ENCODE data around the gene ATAD3C.
"Not testable (repeated sequence)": the region's sequence is repeated elsewhere in the genome, so short reads cannot be mapped to it uniquely, and the experiment has no call there.

ATAD3C gene

DNA sequence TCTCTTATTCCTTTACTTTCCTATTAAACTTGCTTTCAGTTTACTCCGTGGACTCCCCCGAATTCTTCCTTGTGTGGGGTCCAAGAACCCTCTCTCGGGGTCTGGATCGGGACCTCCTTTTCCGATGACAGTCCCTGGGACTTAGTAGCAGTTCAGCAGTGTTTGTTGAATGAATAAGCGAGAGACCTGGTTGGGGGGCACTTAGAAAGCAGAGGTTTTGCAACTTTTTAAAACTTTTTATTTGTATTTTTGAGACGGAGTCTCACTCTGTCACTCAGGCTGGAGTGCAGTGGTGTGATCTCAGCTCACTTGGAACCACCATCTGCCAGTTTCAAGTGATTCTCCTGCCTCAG, 26.3 kb upstream of the ATAD3C start:
- DNase-seq: no peak
- Mint-ChIP-seq H3K27me3 (peaks cover 77% of the 10 kb centered on the region), H3K9me3 (no peaks in the 10 kb centered on the region), H3K4me3 (no peak overlapping the region), H3K27ac (no peak overlapping the region), H3K36me3 (no peaks in the 10 kb centered on the region), H3K4me1 (peaks cover 10% of the 10 kb centered on the region)
- CTCF ChIA-PET: no interaction called here

GRCh38 chr1:1424707-1425106, 24.8 kb upstream of the ATAD3C start:
- H3K4me1 Mint-ChIP-seq: peaks cover 8% of the 10 kb centered on the region
- no peak overlapping the region for H3K27ac Mint-ChIP-seq
- no peak for DNase-seq
- H3K9me3 Mint-ChIP-seq: no peaks in the 10 kb centered on the region
- H3K4me3 Mint-ChIP-seq: no peak overlapping the region
- peaks cover 78% of the 10 kb centered on the region for H3K27me3 Mint-ChIP-seq
- CTCF ChIA-PET: no interaction called here
- no peaks in the 10 kb centered on the region for H3K36me3 Mint-ChIP-seq

- Mint-ChIP-seq H3K4me3 (no peak overlapping the region), H3K27me3 (peaks cover 83% of the 10 kb centered on the region), H3K4me1 (peaks cover 8% of the 10 kb centered on the region), H3K27ac (no peak overlapping the region), H3K36me3 (no peaks in the 10 kb centered on the region), H3K9me3 (no peaks in the 10 kb centered on the region)
- no peak for DNase-seq
- CTCF ChIA-PET: interaction anchor here (1.2 kb wide), 1 partner anchor 15 kb away, joined by 4 read pairs; no protein-coding TSS in a partner anchor
These were observed 24.1 kb upstream of the ATAD3C start for GRCh38 chr1:1425426-1425752.

DNA sequence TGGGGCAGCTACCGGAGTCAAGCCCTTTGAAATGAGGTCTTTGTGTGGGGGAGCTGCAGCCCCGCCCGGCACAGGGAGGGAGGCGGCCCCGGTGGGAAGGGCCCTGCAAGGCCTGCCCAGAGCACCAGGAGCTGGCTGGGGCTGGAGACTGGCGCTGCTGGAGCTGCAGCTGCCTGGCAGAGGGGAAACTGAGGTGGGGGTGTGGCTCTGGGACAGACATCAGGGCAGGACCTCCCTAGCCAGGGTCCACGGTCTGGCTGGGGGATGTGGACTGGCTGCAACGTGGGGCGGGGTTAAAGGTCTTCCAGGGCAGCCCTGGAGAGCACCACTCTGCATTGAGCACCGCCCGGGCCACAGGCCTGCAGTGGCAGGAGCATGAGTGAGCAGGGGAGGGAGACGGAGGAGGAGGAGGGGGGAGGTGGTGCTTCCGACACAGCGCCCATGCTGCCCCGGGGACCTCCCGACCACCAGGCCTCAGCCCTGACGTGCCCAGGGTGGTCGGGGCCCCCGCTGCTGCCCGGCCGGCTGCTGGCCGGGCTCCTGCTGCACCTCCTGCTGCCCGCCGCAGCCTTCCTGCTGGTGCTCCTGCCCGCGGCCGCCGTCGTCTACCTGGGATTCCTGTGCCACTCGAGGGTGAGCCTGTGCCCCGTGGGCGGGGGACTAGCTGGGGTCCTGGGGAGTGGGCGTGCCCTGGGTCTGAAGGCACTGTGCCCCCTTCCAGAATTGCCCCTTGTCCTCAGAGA, 23.6 kb upstream of the ATAD3C start:
- peaks cover 82% of the 10 kb centered on the region for H3K27me3 Mint-ChIP-seq
- H3K36me3 Mint-ChIP-seq: no peaks in the 10 kb centered on the region
- no peak for DNase-seq
- CTCF ChIA-PET: interaction anchor here (1.2 kb wide), 1 partner anchor 14 kb away, joined by 4 read pairs; no protein-coding TSS in a partner anchor
- H3K4me3 Mint-ChIP-seq: no peak overlapping the region
- H3K27ac Mint-ChIP-seq: no peak overlapping the region
- peaks cover 8% of the 10 kb centered on the region for H3K4me1 Mint-ChIP-seq
- H3K9me3 Mint-ChIP-seq: no peaks in the 10 kb centered on the region

DNA sequence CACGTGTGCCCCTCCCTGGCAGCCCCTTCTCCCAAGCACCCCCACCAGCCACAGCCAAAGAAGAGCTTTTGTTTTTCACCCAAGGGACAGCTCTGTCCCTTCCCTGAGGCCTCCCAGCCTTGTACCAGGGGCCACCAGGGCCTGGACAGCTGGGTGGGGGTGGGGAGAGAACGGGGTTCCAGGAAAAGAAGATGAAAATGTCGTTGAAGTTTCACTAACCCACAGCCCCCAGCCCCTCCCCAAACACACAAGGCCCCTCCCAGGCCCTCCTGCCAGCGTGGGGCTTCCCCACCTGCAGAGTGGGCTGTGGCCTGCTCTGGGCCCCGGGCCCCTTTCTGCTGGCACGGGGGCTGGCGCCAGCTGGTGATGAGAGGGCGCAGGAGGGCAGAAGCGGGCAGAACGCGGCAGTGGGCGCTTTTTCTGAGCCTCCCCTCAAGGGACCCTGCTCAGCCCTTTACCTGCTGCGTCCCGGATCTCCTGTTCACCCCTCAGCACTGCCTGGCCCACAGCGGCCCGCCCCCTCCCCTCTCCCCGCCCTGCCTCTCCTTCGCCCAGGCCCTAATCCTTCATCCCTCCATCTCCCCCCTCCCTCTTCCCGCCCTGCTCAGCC, 22.9 kb upstream of the ATAD3C start:
- Mint-ChIP-seq H3K36me3 (no peaks in the 10 kb centered on the region), H3K9me3 (no peaks in the 10 kb centered on the region), H3K27me3 (peaks cover 79% of the 10 kb centered on the region), H3K27ac (no peak overlapping the region), H3K4me3 (no peak overlapping the region), H3K4me1 (peaks cover 8% of the 10 kb centered on the region)
- CTCF ChIA-PET: interaction anchor here (1.2 kb wide), 1 partner anchor 14 kb away, joined by 4 read pairs; no protein-coding TSS in a partner anchor
- no peak for DNase-seq

DNA sequence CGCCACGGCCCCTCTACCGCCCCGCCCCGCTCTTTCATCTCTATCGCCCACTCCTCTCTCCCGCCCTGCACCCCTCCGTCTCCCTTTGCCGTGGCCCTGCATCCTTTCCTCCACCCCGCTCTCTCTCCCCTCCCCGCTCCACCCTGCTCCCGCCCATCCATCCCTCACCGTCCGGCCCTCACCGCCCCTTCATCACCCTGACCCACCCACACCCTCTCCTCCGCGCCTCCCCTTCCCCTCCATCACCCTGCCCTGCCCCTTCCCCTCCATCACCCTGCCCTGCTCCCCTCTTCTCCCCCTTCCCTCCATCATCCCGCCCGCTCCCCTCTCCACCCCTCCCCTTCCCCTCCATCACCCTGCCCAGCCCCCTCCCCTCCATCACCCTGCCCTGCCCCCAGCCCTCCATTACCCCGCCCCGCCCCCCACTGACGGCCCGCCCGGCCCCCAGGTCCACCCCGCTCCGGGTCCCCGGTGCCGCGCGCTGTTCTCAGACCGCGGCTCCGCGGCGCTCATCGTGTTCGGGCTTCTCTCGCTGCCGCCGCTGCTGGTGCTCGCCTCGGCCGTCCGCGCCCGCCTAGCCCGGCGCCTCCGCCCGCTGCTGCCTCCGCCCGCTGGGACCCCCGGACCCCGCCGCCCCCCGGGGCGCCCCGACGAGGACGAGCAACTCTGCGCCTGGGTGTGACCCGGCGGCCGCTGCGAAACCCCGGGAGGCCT, 22.2 kb upstream of the ATAD3C start:
- DNase-seq: no peak
- no peaks in the 10 kb centered on the region for H3K36me3 Mint-ChIP-seq
- peaks cover 79% of the 10 kb centered on the region for H3K27me3 Mint-ChIP-seq
- CTCF ChIA-PET: no interaction called here
- H3K27ac Mint-ChIP-seq: no peak overlapping the region
- H3K4me3 Mint-ChIP-seq: no peak overlapping the region
- H3K9me3 Mint-ChIP-seq: no peaks in the 10 kb centered on the region
- peaks cover 8% of the 10 kb centered on the region for H3K4me1 Mint-ChIP-seq

GRCh38 chr1:1427820-1428148, 21.7 kb upstream of the ATAD3C start:
- Mint-ChIP-seq H3K27ac (no peak overlapping the region), H3K27me3 (peaks cover 79% of the 10 kb centered on the region), H3K4me3 (no peak overlapping the region), H3K36me3 (no peaks in the 10 kb centered on the region), H3K4me1 (peaks cover 6% of the 10 kb centered on the region), H3K9me3 (no peaks in the 10 kb centered on the region)
- no peak for DNase-seq
- CTCF ChIA-PET: interaction anchor here (1.5 kb wide), 1 partner anchor 13 kb away, joined by 6 read pairs; no protein-coding TSS in a partner anchor

DNA sequence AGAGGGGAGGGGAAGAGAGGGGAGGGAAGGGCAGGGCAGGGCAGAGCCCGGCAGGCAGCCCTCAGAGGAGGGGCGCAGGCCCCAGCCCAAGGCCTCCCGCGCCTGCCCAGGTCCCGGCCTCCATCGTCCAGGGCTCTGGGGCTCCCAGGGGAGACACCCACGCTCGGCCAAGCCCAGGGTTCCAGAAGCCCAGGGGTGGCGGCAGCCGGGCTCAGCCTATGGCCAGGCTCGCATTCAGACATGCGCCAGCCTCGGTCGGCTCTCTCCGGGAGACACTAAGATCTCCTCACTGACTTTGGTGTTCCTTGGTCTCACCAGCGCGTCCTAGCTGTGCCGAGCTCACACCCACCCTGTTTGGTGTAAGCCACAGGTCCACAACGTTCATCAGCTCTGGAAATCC, 21.3 kb upstream of the ATAD3C start:
- peaks cover 79% of the 10 kb centered on the region for H3K27me3 Mint-ChIP-seq
- H3K36me3 Mint-ChIP-seq: no peaks in the 10 kb centered on the region
- no peak overlapping the region for H3K4me3 Mint-ChIP-seq
- H3K9me3 Mint-ChIP-seq: no peaks in the 10 kb centered on the region
- peaks cover 4% of the 10 kb centered on the region for H3K4me1 Mint-ChIP-seq
- DNase-seq: no peak
- H3K27ac Mint-ChIP-seq: no peak overlapping the region
- CTCF ChIA-PET: interaction anchor here (1.5 kb wide), 1 partner anchor 13 kb away, joined by 6 read pairs; no protein-coding TSS in a partner anchor

DNA sequence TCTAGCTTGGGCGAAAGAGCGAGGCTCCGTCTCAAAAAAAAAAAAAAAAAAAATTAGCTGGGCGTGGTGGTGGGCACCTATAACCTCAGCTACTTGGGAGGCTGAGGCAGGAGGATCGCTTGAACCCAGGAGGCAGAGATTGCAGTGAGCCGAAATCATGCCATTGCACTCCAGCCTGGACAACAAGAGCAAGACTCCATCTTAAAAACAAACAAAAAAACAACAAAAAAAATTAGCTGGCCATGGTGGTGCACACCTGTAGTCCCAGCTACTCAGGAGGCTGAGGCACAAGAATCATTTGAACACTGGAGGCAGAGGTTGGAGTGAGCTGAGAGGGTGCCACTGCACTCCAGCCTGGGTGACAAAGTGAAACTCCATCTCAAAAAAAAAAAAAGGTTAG, 20.5 kb upstream of the ATAD3C start:
- not testable (repeated sequence) for H3K4me3 Mint-ChIP-seq, H3K4me1 Mint-ChIP-seq, H3K27ac Mint-ChIP-seq, DNase-seq, H3K36me3 Mint-ChIP-seq, H3K9me3 Mint-ChIP-seq
- H3K27me3 Mint-ChIP-seq: peaks cover 85% of the 10 kb centered on the region
- CTCF ChIA-PET: interaction anchor here (1.5 kb wide), 1 partner anchor 12 kb away, joined by 6 read pairs; no protein-coding TSS in a partner anchor

- H3K27ac Mint-ChIP-seq: no peak overlapping the region
- CTCF ChIA-PET: no interaction called here
- H3K9me3 Mint-ChIP-seq: no peaks in the 10 kb centered on the region
- DNase-seq: no peak
- peaks cover 86% of the 10 kb centered on the region for H3K27me3 Mint-ChIP-seq
- H3K4me1 Mint-ChIP-seq: peaks cover 4% of the 10 kb centered on the region
- H3K4me3 Mint-ChIP-seq: no peak overlapping the region
- no peaks in the 10 kb centered on the region for H3K36me3 Mint-ChIP-seq
These were observed 19.8 kb upstream of the ATAD3C start for GRCh38 chr1:1429671-1430073.

- Mint-ChIP-seq H3K4me1 (peaks cover 9% of the 10 kb centered on the region), H3K27ac (no peak overlapping the region), H3K36me3 (no peaks in the 10 kb centered on the region), H3K9me3 (no peaks in the 10 kb centered on the region), H3K4me3 (no peak overlapping the region), H3K27me3 (peaks cover 86% of the 10 kb centered on the region)
- no peak for DNase-seq
- CTCF ChIA-PET: interaction anchor here (1.1 to 2.1 kb wide), 2 partner anchors 11 to 12 kb away, joined by 3 to 9 read pairs; no protein-coding TSS in a partner anchor
These were observed 19.1 kb upstream of the ATAD3C start for GRCh38 chr1:1430114-1430982.

DNA sequence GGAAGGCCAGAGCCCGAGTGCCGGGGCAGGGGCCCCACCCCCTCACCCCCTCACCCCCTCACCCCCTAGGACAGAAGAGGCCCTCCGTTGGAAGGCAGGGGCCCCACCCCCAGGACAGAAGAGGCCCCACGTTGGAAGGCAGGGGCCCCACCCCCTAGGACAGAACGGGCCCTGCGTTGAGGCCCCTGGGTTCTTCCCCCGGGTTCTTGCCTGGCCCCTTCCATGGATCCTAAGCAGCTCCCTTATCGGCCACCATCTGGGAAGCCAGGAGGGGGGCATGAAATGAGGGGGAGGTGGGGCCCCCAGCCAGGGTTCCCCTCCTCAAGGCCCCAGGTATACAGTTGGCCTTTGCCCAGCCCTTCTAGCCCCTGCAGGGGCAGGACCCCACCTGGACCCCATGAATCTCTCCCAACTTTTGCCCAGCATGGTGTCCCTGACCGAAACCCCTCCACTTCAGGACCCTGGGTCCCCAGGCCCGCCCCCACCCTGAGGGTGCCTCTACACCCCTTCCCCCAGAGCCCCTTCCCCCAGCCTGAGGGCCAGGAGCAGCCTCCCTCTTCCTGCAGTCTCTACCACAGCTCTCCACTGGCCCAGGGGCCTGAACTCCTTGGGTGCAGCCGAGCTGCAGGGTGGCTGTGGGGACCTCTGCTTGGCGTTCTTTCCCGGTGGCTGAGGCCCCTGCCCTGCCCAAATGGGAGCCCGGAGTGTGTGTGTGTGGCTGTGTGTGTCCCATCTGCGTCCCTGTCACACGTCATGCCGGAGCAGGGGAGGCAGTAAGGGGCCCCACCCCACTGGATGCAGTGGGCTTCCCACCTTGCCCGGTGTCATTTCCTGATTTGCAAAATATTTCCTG, 18.3 kb upstream of the ATAD3C start:
- no peak for DNase-seq
- no peaks in the 10 kb centered on the region for H3K36me3 Mint-ChIP-seq
- CTCF ChIA-PET: interaction anchor here (1.1 to 2.1 kb wide), 2 partner anchors 10 to 13 kb away, joined by 3 to 9 read pairs; no protein-coding TSS in a partner anchor
- peaks cover 83% of the 10 kb centered on the region for H3K27me3 Mint-ChIP-seq
- H3K4me1 Mint-ChIP-seq: peaks cover 10% of the 10 kb centered on the region
- no peak overlapping the region for H3K27ac Mint-ChIP-seq
- no peak overlapping the region for H3K4me3 Mint-ChIP-seq
- no peaks in the 10 kb centered on the region for H3K9me3 Mint-ChIP-seq

DNA sequence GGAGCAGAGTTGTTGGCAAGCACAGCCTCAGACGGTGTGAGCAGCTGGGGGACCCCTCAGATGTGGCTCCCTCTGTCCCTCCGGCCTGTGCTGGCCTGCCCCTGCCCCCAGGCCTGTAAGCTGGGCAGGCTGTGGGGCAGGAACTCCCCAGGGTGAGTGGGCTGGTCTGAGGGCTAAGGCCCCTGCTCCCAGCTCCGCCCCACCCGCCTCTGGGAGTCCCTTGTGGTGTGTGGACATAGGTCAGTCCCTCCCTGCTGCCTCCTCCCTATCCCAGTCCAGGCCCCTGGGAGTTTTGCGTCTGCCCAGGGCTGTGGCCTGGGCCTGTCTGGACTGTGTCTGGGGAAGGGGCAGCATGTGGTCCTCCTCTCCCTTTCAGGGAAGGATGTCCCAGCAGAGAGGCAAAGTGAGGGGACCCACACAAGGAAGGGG, 17.6 kb upstream of the ATAD3C start:
- no peak for DNase-seq
- no peaks in the 10 kb centered on the region for H3K36me3 Mint-ChIP-seq
- no peaks in the 10 kb centered on the region for H3K9me3 Mint-ChIP-seq
- H3K27ac Mint-ChIP-seq: no peak overlapping the region
- peaks cover 12% of the 10 kb centered on the region for H3K4me1 Mint-ChIP-seq
- H3K27me3 Mint-ChIP-seq: peaks cover 83% of the 10 kb centered on the region
- no peak overlapping the region for H3K4me3 Mint-ChIP-seq
- CTCF ChIA-PET: interaction anchor here (2.1 kb wide), 1 partner anchor 9 kb away, joined by 9 read pairs; no protein-coding TSS in a partner anchor
